Spleen (tissue), 11 donors: Measurements from ENCODE around the gene MCHR1. TPM values are rescaled to one million over a fixed set of nuclear protein-coding genes. Genes with fewer than 3 reads are reported as not detected.

Experiments used
- DNase-seq: peaks from one replicate; pipeline ENCODE4 v3.0.0-alpha.2; 2020
- H3K27ac ChIP-seq, 8 donors: fragments of 200-600 bp; sonication (generic) in 7 of 8; 1 replicate in 4 of 8; 2 replicates in 4 of 8; pipeline versions ENCODE4 v1.5.0 to v1.8.0; 2016 to 2021; ENCODE audit warnings: inconsistent platforms in 4 of 8, mild to moderate bottlenecking in 4 of 8, moderate library complexity in 1 of 8
- H3K27me3 ChIP-seq, 7 donors: fragments of 200-600 bp; sonication (generic) in 6 of 7; replicated peaks in 1 of 7; 1 replicate in 4 of 7; 2 replicates in 3 of 7; pipeline versions ENCODE4 v1.5.0 to v1.8.0; 2016 to 2021; ENCODE audit warnings: inconsistent platforms in 3 of 7, mild to moderate bottlenecking in 1 of 7
- H3K36me3 ChIP-seq, 6 donors: fragments of 200-600 bp; sonication (generic) in 5 of 6; 1 replicate in 4 of 6; 2 replicates in 2 of 6; pipeline versions ENCODE4 v1.5.0 to v1.8.0; 2016 to 2021; ENCODE audit warnings: inconsistent platforms in 2 of 6
- H3K4me1 ChIP-seq, 6 donors: fragments of 200-600 bp; sonication (generic) in 5 of 6; 1 replicate in 3 of 6; 2 replicates in 3 of 6; pipeline versions ENCODE4 v1.5.0 to v1.8.0; 2016 to 2021; ENCODE audit warnings: inconsistent platforms in 3 of 6
- H3K4me3 ChIP-seq, 8 donors: fragments of 200-600 bp; sonication (generic) in 7 of 8; 1 replicate in 4 of 8; 2 replicates in 4 of 8; pipeline versions ENCODE4 v1.5.0 to v1.8.0; 2016 to 2021; ENCODE audit warnings: inconsistent platforms in 4 of 8, mild to moderate bottlenecking in 4 of 8, moderate library complexity in 2 of 8
- H3K9me3 ChIP-seq, 8 donors: fragments of 200-600 bp; sonication (generic) in 7 of 8; 1 replicate in 4 of 8; 2 replicates in 4 of 8; pipeline versions ENCODE4 v1.5.0 to v1.8.0; 2016 to 2021; ENCODE audit warnings: inconsistent platforms in 4 of 8
- CTCF ChIP-seq, 11 experiments: fragments of 200-600 bp in 7 of 11; fragments of 450-650 bp in 4 of 11; sonication (generic) in 4 of 11; IDR thresholded peaks in 8 of 11; conservative IDR thresholded peaks in 3 of 11; 1 replicate in 7 of 11; 2 replicates in 4 of 11; pipeline versions ENCODE4 v1.4.0 to v1.8.0; 2016 to 2021; ENCODE audit warnings: antibody characterized with exemption in 11 of 11, inconsistent platforms in 4 of 11, mild to moderate bottlenecking in 1 of 11
- POLR2A ChIP-seq, 3 donors: fragments of 450-650 bp; IDR thresholded peaks; one replicate each; pipeline ENCODE4 v1.5.1; 2017; ENCODE audit warnings: antibody characterized with exemption in 3 of 3, mild to moderate bottlenecking in 1 of 3
- POLR2AphosphoS5 ChIP-seq, 3 donors: sonication (generic); formaldehyde crosslinking; IDR thresholded peaks; one replicate each; pipeline ENCODE4 v1.5.1; 2017; ENCODE audit warnings: antibody characterized with exemption in 3 of 3
- WGBS, 5 donors: extraction: QIAGEN DNeasy Blood & Tissue Kit in 3 of 5; methylation state at CpG; one replicate each; pipeline versions ENCODE4 v1.1.5 to v1.1.7; 2013 to 2018; 5-methylcytosine and 5-hydroxymethylcytosine counted together
- intact Hi-C: fragments of 100-400 bp; cut with DNase I; formaldehyde crosslinking; loops from one replicate; pipeline ENCODE4 v1.15.0; 2023; ENCODE audit warnings: low total_unique reads
- polyA plus RNA-seq, 3 donors: library from polyadenylated mRNA; stranded (reverse); fragments of 200-250 nt; gene quantifications; one replicate each; pipeline ENCODE4 v1.2.1, GENCODE V29; 2013
- total RNA-seq, 7 donors: library from RNA; depleted of rRNA in 3 of 7; stranded (reverse); fragments of >200 nt in 3 of 7; fragmentation: NEBNext Ultra II Directional in 4 of 7; extraction: Animal tissue kit (Norgen Biotek cat#: 25700) in 4 of 7; gene quantifications; one replicate each; pipeline versions ENCODE4 v1.1.0 to v1.2.1, GENCODE V29; 2016 to 2021
- donor health status: healthy with polysubstance abuse.
- donor health status: DM: no; HTN: no; CAD: no; lungs with moderate emphysema.
- donor health status: DM: no; HTN: no; CAD: no.
- donor health status: Bipolar disorder and iron deficiency.
- donor health status: healthy.
- donor health status: DM: no; HTN: no; CAD: no.
- donor health status: DM: yes; HTN: yes; CAD: no.

The MCHR1 gene
- total and polyA plus RNA-seq, 10 donors, result 0.10 to 0.70 (median 0.23) TPM; not detected in 5

- Histone ChIP-seq H3K4me3 (no peak overlapping the region), H3K36me3 (no peaks in the 10 kb centered on the region), H3K27me3 (no peaks in the 10 kb centered on the region), H3K4me1 (peaks cover 16 to 82% (median 54%) of the 10 kb centered on the region in 6 donors), H3K27ac (no peak overlapping the region), H3K9me3 (no peaks in the 10 kb centered on the region)
- DNase-seq, result no peak
- intact Hi-C loops, result no loop called here
- TF ChIP-seq POLR2A (IDR thresholded peaks at IDR 0.05) (no peak), POLR2AphosphoS5 (IDR thresholded peaks at IDR 0.05) (no peak), CTCF (IDR thresholded peaks at IDR 0.05 in 8 of 11, conservative IDR thresholded peaks at IDR 0.05 in 3 of 11) (no peak)
- WGBS, 5 donors, result 84 to 91% (median 89%) methylated on average over 11 of the region's 11 CpGs
Measured at GRCh38 chr22:40634119-40634903, 45.0 kb upstream of the MCHR1 start.

- intact Hi-C loops, result no loop called here
- no peak for DNase-seq
- no peaks in the 10 kb centered on the region for H3K9me3 ChIP-seq
- peak overlapping the region in 5 of 8 donors; percentile 15 to 95 (median 95) for H3K27ac ChIP-seq
- no peaks in the 10 kb centered on the region for H3K27me3 ChIP-seq
- no peaks in the 10 kb centered on the region for H3K36me3 ChIP-seq
- WGBS, 5 donors, result 56 to 66% (median 62%) methylated on average over 21 of the region's 21 CpGs
- H3K4me3 ChIP-seq, result peak overlapping the region; percentile 72 to 98 (median 93)
- H3K4me1 ChIP-seq, result peaks cover 16 to 72% (median 51%) of the 10 kb centered on the region in 6 donors
- TF ChIP-seq POLR2A (IDR thresholded peaks at IDR 0.05), result no peak
- no peak for TF ChIP-seq POLR2AphosphoS5 (IDR thresholded peaks at IDR 0.05)
- TF ChIP-seq CTCF (IDR thresholded peaks at IDR 0.05 in 8 of 11, conservative IDR thresholded peaks at IDR 0.05 in 3 of 11), result no peak
Measured at GRCh38 chr22:40635043-40635939, 44.0 kb upstream of the MCHR1 start.

- no peak for TF ChIP-seq POLR2AphosphoS5 (IDR thresholded peaks at IDR 0.05)
- TF ChIP-seq CTCF (IDR thresholded peaks at IDR 0.05 in 8 of 11, conservative IDR thresholded peaks at IDR 0.05 in 3 of 11), result no peak
- no peak for TF ChIP-seq POLR2A (IDR thresholded peaks at IDR 0.05)
- intact Hi-C loops, result no loop called here
- Histone ChIP-seq H3K27ac (peak overlapping the region; percentile 93 to 97 (median 95)), H3K36me3 (no peaks in the 10 kb centered on the region), H3K4me1 (peaks cover 16 to 67% (median 51%) of the 10 kb centered on the region in 6 donors), H3K4me3 (peak overlapping the region; percentile 72 to 98 (median 93)), H3K27me3 (no peaks in the 10 kb centered on the region), H3K9me3 (no peaks in the 10 kb centered on the region)
- 0 to 2% (median 2%) methylated on average over 7 to 31 of the region's 31 CpGs for WGBS, 5 donors
- DNase-seq, result no peak
Measured at GRCh38 chr22:40635940-40636379, 43.3 kb upstream of the MCHR1 start.
